ENCODE results near the gene SLC24A2. TPM values are rescaled to one million over a fixed set of nuclear protein-coding genes. Genes with fewer than 3 reads are reported as not detected.
A peak's percentile ranks its signal among the peaks of the same experiment; 100 is the strongest.

The SLC24A2 gene
- total RNA-seq, 1 experiment from 2014 or later = 8.0 TPM

DNA sequence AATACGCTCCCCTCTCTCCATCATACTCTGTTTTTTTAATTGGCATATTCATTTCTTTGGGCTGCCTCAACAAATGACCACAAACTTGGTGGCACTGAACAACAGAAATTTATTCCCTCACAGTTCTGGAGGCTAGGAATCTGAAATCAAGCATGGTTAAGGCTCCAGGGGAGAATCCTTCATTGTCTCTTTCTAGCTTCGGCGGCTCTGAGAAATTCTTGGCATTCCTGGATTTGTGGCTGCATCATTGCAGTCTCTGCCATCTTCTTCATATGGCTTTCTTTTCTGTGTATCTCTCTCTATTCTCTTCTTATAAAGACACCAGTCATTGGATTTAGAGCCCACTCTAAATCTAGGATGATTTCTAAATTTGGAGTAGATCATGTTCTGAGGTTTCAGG, 10.9 kb upstream of the SLC24A2 start:
- Mint-ChIP-seq H3K4me1 (peaks cover 73% of the 10 kb centered on the region), H3K9me3 (no peaks in the 10 kb centered on the region), H3K4me3 (no peak overlapping the region), H3K27ac (peak overlapping the region; percentile 32), H3K36me3 (no peaks in the 10 kb centered on the region; the same call in 1 of the 2 replicates), H3K27me3 (ENCODE audit: low read depth) (no peaks in the 10 kb centered on the region)
- TF ChIP-seq, protein P1, sequence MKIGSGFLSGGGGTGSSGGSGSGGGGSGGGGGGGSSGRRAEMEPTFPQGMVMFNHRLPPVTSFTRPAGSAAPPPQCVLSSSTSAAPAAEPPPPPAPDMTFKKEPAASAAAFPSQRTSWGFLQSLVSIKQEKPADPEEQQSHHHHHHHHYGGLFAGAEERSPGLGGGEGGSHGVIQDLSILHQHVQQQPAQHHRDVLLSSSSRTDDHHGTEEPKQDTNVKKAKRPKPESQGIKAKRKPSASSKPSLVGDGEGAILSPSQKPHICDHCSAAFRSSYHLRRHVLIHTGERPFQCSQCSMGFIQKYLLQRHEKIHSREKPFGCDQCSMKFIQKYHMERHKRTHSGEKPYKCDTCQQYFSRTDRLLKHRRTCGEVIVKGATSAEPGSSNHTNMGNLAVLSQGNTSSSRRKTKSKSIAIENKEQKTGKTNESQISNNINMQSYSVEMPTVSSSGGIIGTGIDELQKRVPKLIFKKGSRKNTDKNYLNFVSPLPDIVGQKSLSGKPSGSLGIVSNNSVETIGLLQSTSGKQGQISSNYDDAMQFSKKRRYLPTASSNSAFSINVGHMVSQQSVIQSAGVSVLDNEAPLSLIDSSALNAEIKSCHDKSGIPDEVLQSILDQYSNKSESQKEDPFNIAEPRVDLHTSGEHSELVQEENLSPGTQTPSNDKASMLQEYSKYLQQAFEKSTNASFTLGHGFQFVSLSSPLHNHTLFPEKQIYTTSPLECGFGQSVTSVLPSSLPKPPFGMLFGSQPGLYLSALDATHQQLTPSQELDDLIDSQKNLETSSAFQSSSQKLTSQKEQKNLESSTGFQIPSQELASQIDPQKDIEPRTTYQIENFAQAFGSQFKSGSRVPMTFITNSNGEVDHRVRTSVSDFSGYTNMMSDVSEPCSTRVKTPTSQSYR (CRISPR knock-in tag; IDR thresholded peaks at IDR 0.05) = no peak
- TF ChIP-seq CREB1 (CRISPR knock-in tag; IDR thresholded peaks at IDR 0.05) (no peak), SMAD3 (CRISPR knock-in tag; IDR thresholded peaks at IDR 0.05; ENCODE audit: borderline replicate concordance) (no peak), TP53 (CRISPR knock-in tag; IDR thresholded peaks at IDR 0.05) (no peak), TEAD1 (CRISPR knock-in tag; IDR thresholded peaks at IDR 0.05) (peak; percentile 91; the same call in 1 of the 2 replicates), TEAD4 (CRISPR knock-in tag; IDR thresholded peaks at IDR 0.05) (peak; percentile 92; the same call in 1 of the 2 replicates), HMGA2 (CRISPR knock-in tag; IDR thresholded peaks at IDR 0.05) (no peak), NFYB (CRISPR knock-in tag; conservative IDR thresholded peaks at IDR 0.05; ENCODE audit: low read depth) (no peak), SP1 (CRISPR knock-in tag; conservative IDR thresholded peaks at IDR 0.05) (no peak), GTF2I (CRISPR knock-in tag; conservative IDR thresholded peaks at IDR 0.05) (no peak), SMAD4 (CRISPR knock-in tag; IDR thresholded peaks at IDR 0.05) (no peak)
- TF ChIP-seq, protein P2, sequence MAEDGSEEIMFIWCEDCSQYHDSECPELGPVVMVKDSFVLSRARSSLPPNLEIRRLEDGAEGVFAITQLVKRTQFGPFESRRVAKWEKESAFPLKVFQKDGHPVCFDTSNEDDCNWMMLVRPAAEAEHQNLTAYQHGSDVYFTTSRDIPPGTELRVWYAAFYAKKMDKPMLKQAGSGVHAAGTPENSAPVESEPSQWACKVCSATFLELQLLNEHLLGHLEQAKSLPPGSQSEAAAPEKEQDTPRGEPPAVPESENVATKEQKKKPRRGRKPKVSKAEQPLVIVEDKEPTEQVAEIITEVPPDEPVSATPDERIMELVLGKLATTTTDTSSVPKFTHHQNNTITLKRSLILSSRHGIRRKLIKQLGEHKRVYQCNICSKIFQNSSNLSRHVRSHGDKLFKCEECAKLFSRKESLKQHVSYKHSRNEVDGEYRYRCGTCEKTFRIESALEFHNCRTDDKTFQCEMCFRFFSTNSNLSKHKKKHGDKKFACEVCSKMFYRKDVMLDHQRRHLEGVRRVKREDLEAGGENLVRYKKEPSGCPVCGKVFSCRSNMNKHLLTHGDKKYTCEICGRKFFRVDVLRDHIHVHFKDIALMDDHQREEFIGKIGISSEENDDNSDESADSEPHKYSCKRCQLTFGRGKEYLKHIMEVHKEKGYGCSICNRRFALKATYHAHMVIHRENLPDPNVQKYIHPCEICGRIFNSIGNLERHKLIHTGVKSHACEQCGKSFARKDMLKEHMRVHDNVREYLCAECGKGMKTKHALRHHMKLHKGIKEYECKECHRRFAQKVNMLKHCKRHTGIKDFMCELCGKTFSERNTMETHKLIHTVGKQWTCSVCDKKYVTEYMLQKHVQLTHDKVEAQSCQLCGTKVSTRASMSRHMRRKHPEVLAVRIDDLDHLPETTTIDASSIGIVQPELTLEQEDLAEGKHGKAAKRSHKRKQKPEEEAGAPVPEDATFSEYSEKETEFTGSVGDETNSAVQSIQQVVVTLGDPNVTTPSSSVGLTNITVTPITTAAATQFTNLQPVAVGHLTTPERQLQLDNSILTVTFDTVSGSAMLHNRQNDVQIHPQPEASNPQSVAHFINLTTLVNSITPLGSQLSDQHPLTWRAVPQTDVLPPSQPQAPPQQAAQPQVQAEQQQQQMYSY (CRISPR knock-in tag; IDR thresholded peaks at IDR 0.05) = no peak
- TF ChIP-seq, protein P3, sequence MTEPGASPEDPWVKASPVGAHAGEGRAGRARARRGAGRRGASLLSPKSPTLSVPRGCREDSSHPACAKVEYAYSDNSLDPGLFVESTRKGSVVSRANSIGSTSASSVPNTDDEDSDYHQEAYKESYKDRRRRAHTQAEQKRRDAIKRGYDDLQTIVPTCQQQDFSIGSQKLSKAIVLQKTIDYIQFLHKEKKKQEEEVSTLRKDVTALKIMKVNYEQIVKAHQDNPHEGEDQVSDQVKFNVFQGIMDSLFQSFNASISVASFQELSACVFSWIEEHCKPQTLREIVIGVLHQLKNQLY (CRISPR knock-in tag; IDR thresholded peaks at IDR 0.05) = no peak
- TF ChIP-seq, protein P4, sequence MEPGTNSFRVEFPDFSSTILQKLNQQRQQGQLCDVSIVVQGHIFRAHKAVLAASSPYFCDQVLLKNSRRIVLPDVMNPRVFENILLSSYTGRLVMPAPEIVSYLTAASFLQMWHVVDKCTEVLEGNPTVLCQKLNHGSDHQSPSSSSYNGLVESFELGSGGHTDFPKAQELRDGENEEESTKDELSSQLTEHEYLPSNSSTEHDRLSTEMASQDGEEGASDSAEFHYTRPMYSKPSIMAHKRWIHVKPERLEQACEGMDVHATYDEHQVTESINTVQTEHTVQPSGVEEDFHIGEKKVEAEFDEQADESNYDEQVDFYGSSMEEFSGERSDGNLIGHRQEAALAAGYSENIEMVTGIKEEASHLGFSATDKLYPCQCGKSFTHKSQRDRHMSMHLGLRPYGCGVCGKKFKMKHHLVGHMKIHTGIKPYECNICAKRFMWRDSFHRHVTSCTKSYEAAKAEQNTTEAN (CRISPR knock-in tag; IDR thresholded peaks at IDR 0.05) = no peak
- TF ChIP-seq, protein P5, sequence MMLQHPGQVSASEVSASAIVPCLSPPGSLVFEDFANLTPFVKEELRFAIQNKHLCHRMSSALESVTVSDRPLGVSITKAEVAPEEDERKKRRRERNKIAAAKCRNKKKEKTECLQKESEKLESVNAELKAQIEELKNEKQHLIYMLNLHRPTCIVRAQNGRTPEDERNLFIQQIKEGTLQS (CRISPR knock-in tag; conservative IDR thresholded peaks at IDR 0.05) = no peak
- ATAC-seq = peak; percentile 93
- DNase-seq (ENCODE audit: low spot score) = peak; percentile 30
- CTCF ChIA-PET = no interaction called here
- POLR2A ChIA-PET = no interaction called here

DNA sequence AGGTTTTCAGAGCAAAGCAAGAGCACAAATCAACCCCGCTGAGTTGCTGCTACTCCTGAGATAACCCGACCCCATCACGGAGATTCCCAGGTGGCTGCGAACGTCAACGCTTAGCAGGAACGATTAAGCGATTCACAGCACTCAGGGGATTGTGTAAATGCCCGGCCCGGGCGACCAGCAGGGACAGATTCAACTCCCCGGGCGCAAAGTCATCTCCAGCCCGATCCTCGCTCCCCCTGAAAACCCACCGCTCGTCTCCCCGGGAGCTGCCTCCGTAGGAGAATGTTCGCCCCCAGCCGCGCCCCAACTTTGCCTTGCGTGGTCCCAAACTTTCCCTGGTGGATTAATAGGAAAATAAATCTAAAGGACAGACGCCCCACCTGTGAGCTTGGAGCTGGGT, 685 bp downstream of the SLC24A2 start:
- ChIA-PET CTCF (interaction anchor here (1.6 to 1.8 kb wide), 2 partner anchors 34 to 323 kb away, joined by 4 to 5 read pairs; no protein-coding TSS in a partner anchor), POLR2A (no interaction called here)
- Mint-ChIP-seq H3K27ac (no peak overlapping the region), H3K27me3 (ENCODE audit: low read depth) (peaks cover 49% of the 10 kb centered on the region), H3K4me1 (peaks cover 49% of the 10 kb centered on the region), H3K4me3 (peak overlapping the region; percentile 83), H3K36me3 (peaks cover 21% of the 10 kb centered on the region), H3K9me3 (peaks cover 10% of the 10 kb centered on the region)
- DNase-seq (ENCODE audit: low spot score) (peak; percentile 76), ATAC-seq (peak; percentile 61)
- TF ChIP-seq ZNF423 (CRISPR knock-in tag; IDR thresholded peaks at IDR 0.05) = peak; percentile 74
- TF ChIP-seq GRHL2 (CRISPR knock-in tag; IDR thresholded peaks at IDR 0.05; ENCODE audit: insufficient replicate concordance, severe bottlenecking) = no peak
